IMR-90 (cell line): ENCODE results near the gene CACNA1D. TPM values are rescaled to one million over a fixed set of nuclear protein-coding genes. Genes with fewer than 3 reads are reported as not detected.

ENCODE experiments used
- ATAC-seq: fragments of 200-7000 bp; cut with Tn5 transposase; 2 replicates; pipeline ENCODE4 v1.9.1; 2020; ENCODE audit warnings: low read depth, mild to moderate bottlenecking, moderate library complexity
- BruUV-seq: library from RNA; stranded (reverse); fragments of 400-500 nt; replicated peaks from 2 replicates; lab custom pipeline; 2021; lab: Mats Ljungman, UMichigan
- CTCF ChIA-PET: fragments of 300-600 bp; formaldehyde crosslinking; extraction: SDS; loops from one replicate; lab custom pipeline; 2021; ENCODE audit warnings: antibody characterized with exemption; lab: Yijun Ruan, JAX
- POLR2A ChIA-PET: fragments of 300-600 bp; sonication (Branson Sonifier 250); formaldehyde crosslinking; loops from one replicate; lab custom pipeline; 2022; ENCODE audit warnings: antibody characterized with exemption; ENCODE audit not compliant: unreplicated experiment; lab: Charles Lee
- DNase-seq: peaks from one replicate; pipeline ENCODE4 v3.0.0; 2013
- H2AFZ ChIP-seq: replicated peaks from 2 replicates; pipeline ENCODE3; 2013; ENCODE audit warnings: low read length, mild to moderate bottlenecking; ENCODE audit not compliant: poor library complexity
- H2AK5ac ChIP-seq: 2 replicates; pipeline ENCODE4 v1.6.1; 2013; ENCODE audit warnings: low read depth, low read length, inconsistent platforms
- H2AK9ac ChIP-seq: replicated peaks from 2 replicates; pipeline ENCODE3; 2013; ENCODE audit warnings: mild to moderate bottlenecking, low read depth, low read length, moderate library complexity; ENCODE audit not compliant: poor library complexity
- H2BK120ac ChIP-seq: 2 replicates; pipeline ENCODE4 v1.6.1; 2013; ENCODE audit warnings: low read depth, low read length, inconsistent platforms
- H2BK15ac ChIP-seq: 3 replicates; pipeline ENCODE4 v1.6.1; 2013; ENCODE audit warnings: low read depth, low read length, inconsistent platforms
- H2BK20ac ChIP-seq: 2 replicates; pipeline ENCODE4 v1.6.1; 2013; ENCODE audit warnings: low read depth, mild to moderate bottlenecking, inconsistent platforms, low read length, moderate library complexity
- H2BK5ac ChIP-seq: 2 replicates; pipeline ENCODE4 v1.6.1; 2013; ENCODE audit warnings: mild to moderate bottlenecking, low read depth, low read length, inconsistent platforms; ENCODE audit not compliant: poor library complexity, severe bottlenecking
- H3K14ac ChIP-seq: replicated peaks from 2 replicates; pipeline ENCODE4 v1.6.1; 2013; ENCODE audit warnings: low read depth, low read length, inconsistent platforms
- H3K18ac ChIP-seq: 2 replicates; pipeline ENCODE4 v1.6.1; 2013; ENCODE audit warnings: low read depth, low read length, control low read depth
- H3K23ac ChIP-seq: 2 replicates; pipeline ENCODE4 v1.6.1; 2013; ENCODE audit warnings: low read depth, low read length, inconsistent platforms
- H3K27ac ChIP-seq: 2 replicates; pipeline ENCODE4 v1.5.1; 2013; ENCODE audit warnings: mild to moderate bottlenecking, control low read depth, low read length; ENCODE audit not compliant: insufficient read depth
- H3K27me3 ChIP-seq: 2 replicates; pipeline ENCODE4 v1.6.1; 2013; ENCODE audit warnings: low read length; ENCODE audit not compliant: control insufficient read depth, insufficient read depth
- H3K36me3 ChIP-seq: 2 replicates; pipeline ENCODE4 v1.6.1; 2013; ENCODE audit warnings: low read length, mixed read lengths; ENCODE audit not compliant: control insufficient read depth, insufficient read depth
- H3K4ac ChIP-seq: 2 replicates; pipeline ENCODE4 v1.6.1; 2013; ENCODE audit warnings: low read depth, low read length, inconsistent platforms
- H3K4me1 ChIP-seq: 2 replicates; pipeline ENCODE4 v1.6.1; 2013; ENCODE audit warnings: low read length, mixed read lengths; ENCODE audit not compliant: control insufficient read depth, insufficient read depth
- H3K4me2 ChIP-seq: 2 replicates; pipeline ENCODE4 v1.6.1; 2013; ENCODE audit warnings: low read depth, mild to moderate bottlenecking, control low read depth, low read length, moderate library complexity
- H3K4me3 ChIP-seq: 2 replicates; pipeline ENCODE4 v1.5.1; 2013; ENCODE audit warnings: low read depth, mild to moderate bottlenecking, control low read depth, low read length, moderate library complexity; ENCODE audit not compliant: insufficient read depth
- H3K56ac ChIP-seq: 2 replicates; pipeline ENCODE4 v1.6.1; 2013; ENCODE audit warnings: low read length, inconsistent platforms; ENCODE audit not compliant: insufficient read depth; ENCODE audit errors: extremely low read depth
- H3K79me1 ChIP-seq, 2 experiments: 2 replicates each; pipeline ENCODE4 v1.6.1; 2013; ENCODE audit warnings: low read length in 2 of 2, inconsistent platforms in 1 of 2, low read depth in 1 of 2
- H3K9ac ChIP-seq: 2 replicates; pipeline ENCODE4 v1.6.1; 2013; ENCODE audit warnings: low read depth, low read length, control low read depth
- H3K9me1 ChIP-seq: 2 replicates; pipeline ENCODE4 v1.6.1; 2013; ENCODE audit warnings: low read length, inconsistent platforms; ENCODE audit not compliant: insufficient read depth
- H3K9me3 ChIP-seq: 2 replicates; pipeline ENCODE4 v1.6.1; 2013; ENCODE audit warnings: low read length; ENCODE audit not compliant: control insufficient read depth, insufficient read depth
- H4K20me1 ChIP-seq: 2 replicates; pipeline ENCODE4 v1.6.1; 2013; ENCODE audit warnings: low read length, inconsistent platforms; ENCODE audit not compliant: insufficient read depth
- H4K5ac ChIP-seq: 2 replicates; pipeline ENCODE4 v1.6.1; 2013; ENCODE audit warnings: mild to moderate bottlenecking, low read depth, low read length, control low read depth
- H4K8ac ChIP-seq, 2 experiments: 2 replicates each; pipeline ENCODE4 v1.6.1; 2013; ENCODE audit warnings: low read depth in 2 of 2, low read length in 2 of 2, control low read depth in 1 of 2, inconsistent platforms in 1 of 2
- H4K91ac ChIP-seq: 2 replicates; pipeline ENCODE4 v1.6.1; 2013; ENCODE audit warnings: low read depth, low read length, inconsistent platforms; ENCODE audit not compliant: insufficient read depth
- RCOR1 ChIP-seq: IDR thresholded peaks from 2 replicates; pipeline ENCODE4 v1.6.1; 2012; ENCODE audit warnings: mild to moderate bottlenecking, low read length, improper control_type of control experiment; ENCODE audit not compliant: insufficient replicate concordance
- WGBS, 2 experiments: methylation state at CpG; one replicate each; pipeline versions ENCODE4 v1.1.5 to v1.1.7; 2013; ENCODE audit warnings: missing lambda C conversion rate in 2 of 2; ENCODE audit not compliant: insufficient read length in 1 of 2; ENCODE audit errors: extremely low coverage in 2 of 2; 5-methylcytosine and 5-hydroxymethylcytosine counted together
- dilution Hi-C: fragments of 300-500 bp; cut with HindIII; formaldehyde crosslinking; loops from one replicate; pipeline ENCODE4 v1.14.3; 2018; ENCODE audit warnings: low sequenced_read_pairs; ENCODE audit not compliant: unreplicated experiment
- in situ Hi-C: fragments of 300-500 bp; cut with MboI; formaldehyde crosslinking; loops from 3 replicates; pipeline ENCODE4 v1.14.3; 2019; ENCODE audit warnings: low sequenced_read_pairs, inconsistent platforms, mixed read lengths
- intact Hi-C: fragments of 100-400 bp; cut with micrococcal nuclease; formaldehyde crosslinking; loops from 2 replicates; pipeline ENCODE4 v1.10.0; 2022
- polyA plus RNA-seq, 3 experiments: library from polyadenylated mRNA; depleted of rRNA; stranded (reverse); fragments of >200 nt; gene quantifications; 2 replicates each; pipeline ENCODE4 v1.2.3, GENCODE V29; 2012; ENCODE audit warnings: low replicate concordance in 1 of 3
- total RNA-seq: library from RNA; depleted of rRNA; stranded (reverse); fragments of >200 nt; gene quantifications from 2 replicates; pipeline ENCODE4 v1.2.3, GENCODE V29; 2012

Gene CACNA1D
- total and polyA plus RNA-seq, 2 of the 4 experiments (the other 2 are of a cell fraction): 0.07 TPM; not detected in 1

- Histone ChIP-seq H4K5ac (no peak overlapping the region), H4K91ac (no peak overlapping the region), H3K56ac (no peak overlapping the region), H3K23ac (no peak overlapping the region), H3K36me3 (no peaks in the 10 kb centered on the region), H3K4ac (no peak overlapping the region), H3K18ac (no peak overlapping the region), H3K27ac (no peak overlapping the region), H3K9ac (no peak overlapping the region), H2AK5ac (no peak overlapping the region), H2AK9ac (no peak overlapping the region), H3K4me2 (no peak overlapping the region), H3K9me3 (no peaks in the 10 kb centered on the region), H3K4me3 (no peak overlapping the region), H3K4me1 (no peaks in the 10 kb centered on the region), H4K20me1 (no peaks in the 10 kb centered on the region), H2BK20ac (no peak overlapping the region), H4K8ac (no peak overlapping the region), H2AFZ (no peak overlapping the region), H2BK5ac (no peak overlapping the region), H3K79me1 (no peaks in the 10 kb centered on the region), H2BK15ac (no peak overlapping the region), H3K14ac (no peak overlapping the region), H3K9me1 (no peaks in the 10 kb centered on the region), H3K27me3 (peaks cover 6% of the 10 kb centered on the region), H2BK120ac (no peak overlapping the region)
- in situ Hi-C loops (no loop called here), intact Hi-C loops (no loop called here), dilution Hi-C loops (no loop called here)
- ChIA-PET POLR2A (no interaction called here), CTCF (no interaction called here)
- TF ChIP-seq RCOR1: no peak
- no TSS peak for BruUV-seq
- no peak for ATAC-seq
- DNase-seq: no peak
- 58% methylated on average over 4 of the region's 10 CpGs; no CpG with 5 or more reads in 1 of the 2 experiments for WGBS, 2 experiments
These were observed 179.4 kb downstream of the CACNA1D start for GRCh38 chr3:53673722-53674350.
